ENCODE results near the gene PPIG. TPM values are rescaled to one million over a fixed set of nuclear protein-coding genes. Genes with fewer than 3 reads are reported as not detected.
"Not testable (repeated sequence)": the region's sequence is repeated elsewhere in the genome, so short reads cannot be mapped to it uniquely, and the experiment has no call there.

PPIG gene
- 25.6 TPM for total RNA-seq

DNA sequence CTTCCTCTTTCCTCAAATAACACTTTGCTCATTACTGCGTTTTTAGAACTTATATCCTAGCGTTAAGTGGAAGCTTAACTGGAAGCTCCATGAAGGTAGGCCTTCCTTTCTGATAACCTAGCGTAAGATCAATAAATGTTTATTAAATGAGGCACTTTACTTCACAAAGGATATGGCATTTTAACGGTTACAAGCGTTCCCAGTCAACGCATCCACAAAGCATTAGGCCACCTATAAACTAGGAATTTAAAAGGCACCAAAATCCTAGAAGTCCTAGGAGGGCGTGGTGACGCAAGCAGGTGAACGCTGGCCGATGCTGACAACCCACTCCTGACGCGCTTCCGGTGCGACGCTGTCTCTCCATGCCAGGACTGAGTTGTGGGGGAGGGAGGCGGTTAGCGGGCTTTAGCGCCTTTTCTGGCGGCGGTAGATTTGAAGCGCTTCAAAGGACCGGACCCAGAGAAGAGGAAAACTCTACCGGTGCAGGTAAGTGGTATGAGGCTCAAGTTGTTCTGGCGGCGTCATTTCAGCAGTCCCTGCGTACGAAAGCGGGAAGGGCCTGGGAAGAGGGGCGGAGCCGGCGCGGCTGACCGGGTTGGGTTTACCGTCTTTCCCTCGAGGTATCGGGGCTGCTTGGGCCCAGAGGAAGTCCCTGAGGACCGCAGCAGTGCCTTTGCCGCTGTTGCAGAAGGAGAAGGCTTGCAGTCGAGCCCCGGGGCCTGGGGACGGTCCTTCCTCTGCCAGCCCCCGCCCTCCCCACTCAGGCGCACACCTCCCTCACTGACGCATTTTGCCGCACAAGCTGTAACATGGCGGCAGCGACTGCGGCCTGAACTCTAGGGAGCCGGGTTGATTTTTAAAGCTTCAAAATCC lies at the start of gene PPIG:
PPIG (plus strand) TSS at position 347 of the 873 bp plus-strand sequence. CDS start 19,691 bp downstream, outside the sequence.
- Histone ChIP-seq H3K4me3 (ENCODE audit: low read length in 3 of 3) (peak within 1 kb of the TSS; percentile 98 to 99 (median 99)), H3K4me1 (ENCODE audit: control insufficient read depth in 3 of 3, insufficient read depth in 3 of 3, low read length in 3 of 3) (peaks cover 7 to 19% (median 16%) of the 10 kb centered on the region in 3 donors), H3K27me3 (ENCODE audit: control insufficient read depth in 3 of 3, insufficient read depth in 3 of 3, low read length in 3 of 3) (no peaks in the 10 kb centered on the region), H3K27ac (ENCODE audit: low read depth, low read length) (peak within 1 kb of the TSS; percentile 98), H3K36me3 (ENCODE audit: control insufficient read depth in 3 of 3, insufficient read depth in 3 of 3, low read length in 3 of 3) (no peaks in the 10 kb centered on the region), H3K9ac (ENCODE audit: low read depth in 1 of 3, low read length in 3 of 3) (peak within 1 kb of the TSS; percentile 97 to 99 (median 98)), H3K9me3 (ENCODE audit: control insufficient read depth in 3 of 3, low read length in 3 of 3) (no peaks in the 10 kb centered on the region)

DNA sequence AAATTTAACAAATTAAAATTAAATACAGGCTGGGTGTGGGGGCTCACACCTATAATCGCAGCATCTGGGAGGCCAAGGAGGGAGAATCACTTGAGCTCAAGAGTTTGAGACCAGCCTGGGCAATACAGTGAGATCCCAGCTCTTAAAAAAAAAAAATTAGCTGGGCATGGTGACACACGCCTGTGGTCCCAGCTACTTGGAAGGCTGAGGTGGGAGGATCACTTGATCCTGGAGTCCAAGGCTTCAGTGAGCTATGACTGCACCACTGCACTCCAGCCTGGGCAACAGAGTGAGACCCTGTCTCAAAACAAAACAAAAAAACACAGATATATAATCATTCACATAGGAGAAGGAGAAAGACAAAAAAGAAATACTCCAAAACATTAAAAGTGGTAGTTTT lies 44.7 kb upstream of the PPIG start:
- not testable (repeated sequence) for H3K4me3 ChIP-seq (ENCODE audit: low read length in 3 of 3); H3K9me3 ChIP-seq (ENCODE audit: control insufficient read depth in 3 of 3, low read length in 3 of 3); H3K4me1 ChIP-seq (ENCODE audit: control insufficient read depth in 3 of 3, insufficient read depth in 3 of 3, low read length in 3 of 3); H3K9ac ChIP-seq (ENCODE audit: low read depth in 1 of 3, low read length in 3 of 3); H3K27ac ChIP-seq (ENCODE audit: low read depth, low read length); H3K27me3 ChIP-seq (ENCODE audit: control insufficient read depth in 3 of 3, insufficient read depth in 3 of 3, low read length in 3 of 3)
- peaks cover 0 to 10% (median 6%) of the 10 kb centered on the region in 3 donors for H3K36me3 ChIP-seq (ENCODE audit: control insufficient read depth in 3 of 3, insufficient read depth in 3 of 3, low read length in 3 of 3)

DNA sequence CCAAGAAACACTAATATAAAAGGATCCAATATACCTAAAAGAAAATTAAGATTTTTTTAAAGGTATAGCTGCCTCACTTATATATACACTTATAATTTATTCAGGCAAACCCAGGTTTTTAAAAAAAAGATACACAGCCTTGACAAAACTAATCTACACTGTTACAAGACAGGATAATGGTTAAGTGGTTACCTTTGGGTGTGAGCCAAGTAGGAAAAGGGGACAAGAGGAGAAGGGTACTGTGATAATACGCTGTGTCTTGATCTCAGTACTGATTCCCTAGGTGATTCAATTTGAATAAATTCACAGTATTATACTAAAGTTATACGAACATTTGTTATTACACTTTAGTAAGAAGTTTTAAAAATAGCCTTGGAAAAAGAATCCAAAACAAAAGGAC lies 44.0 kb upstream of the PPIG start:
- Histone ChIP-seq H3K9ac (ENCODE audit: low read depth in 1 of 3, low read length in 3 of 3) (no peak overlapping the region), H3K4me3 (ENCODE audit: low read length in 3 of 3) (no peak overlapping the region), H3K9me3 (ENCODE audit: control insufficient read depth in 3 of 3, low read length in 3 of 3) (no peaks in the 10 kb centered on the region), H3K36me3 (ENCODE audit: control insufficient read depth in 3 of 3, insufficient read depth in 3 of 3, low read length in 3 of 3) (peaks cover 0 to 10% (median 8%) of the 10 kb centered on the region in 3 donors), H3K27ac (ENCODE audit: low read depth, low read length) (no peak overlapping the region), H3K4me1 (ENCODE audit: control insufficient read depth in 3 of 3, insufficient read depth in 3 of 3, low read length in 3 of 3) (no peaks in the 10 kb centered on the region), H3K27me3 (ENCODE audit: control insufficient read depth in 3 of 3, insufficient read depth in 3 of 3, low read length in 3 of 3) (no peaks in the 10 kb centered on the region)

DNA sequence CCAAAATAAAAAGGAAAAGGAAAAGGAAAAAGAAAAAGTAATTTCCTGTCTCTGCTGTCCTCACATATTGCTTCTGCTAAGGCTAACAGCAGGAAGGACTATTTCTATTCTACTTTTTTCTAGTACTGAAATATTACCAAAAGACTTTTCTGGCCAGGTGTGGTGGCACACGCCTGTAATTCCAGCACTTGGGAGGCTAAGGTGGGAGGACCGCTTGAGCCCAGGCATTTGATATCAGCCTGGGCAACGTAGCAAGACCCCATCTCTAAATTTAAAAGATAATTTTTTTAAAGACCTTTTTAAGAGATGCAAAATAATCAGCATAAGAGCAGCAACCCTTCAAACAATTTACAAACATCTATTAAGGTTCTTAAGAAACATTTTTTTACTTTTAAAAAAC lies 41.7 kb upstream of the PPIG start:
- no peak overlapping the region for H3K4me3 ChIP-seq (ENCODE audit: low read length in 3 of 3)
- H3K27me3 ChIP-seq (ENCODE audit: control insufficient read depth in 3 of 3, insufficient read depth in 3 of 3, low read length in 3 of 3): no peaks in the 10 kb centered on the region
- H3K27ac ChIP-seq (ENCODE audit: low read depth, low read length): no peak overlapping the region
- peaks cover 0 to 14% (median 13%) of the 10 kb centered on the region in 3 donors for H3K36me3 ChIP-seq (ENCODE audit: control insufficient read depth in 3 of 3, insufficient read depth in 3 of 3, low read length in 3 of 3)
- no peaks in the 10 kb centered on the region for H3K4me1 ChIP-seq (ENCODE audit: control insufficient read depth in 3 of 3, insufficient read depth in 3 of 3, low read length in 3 of 3)
- H3K9me3 ChIP-seq (ENCODE audit: control insufficient read depth in 3 of 3, low read length in 3 of 3): no peaks in the 10 kb centered on the region
- H3K9ac ChIP-seq (ENCODE audit: low read depth in 1 of 3, low read length in 3 of 3): no peak overlapping the region

DNA sequence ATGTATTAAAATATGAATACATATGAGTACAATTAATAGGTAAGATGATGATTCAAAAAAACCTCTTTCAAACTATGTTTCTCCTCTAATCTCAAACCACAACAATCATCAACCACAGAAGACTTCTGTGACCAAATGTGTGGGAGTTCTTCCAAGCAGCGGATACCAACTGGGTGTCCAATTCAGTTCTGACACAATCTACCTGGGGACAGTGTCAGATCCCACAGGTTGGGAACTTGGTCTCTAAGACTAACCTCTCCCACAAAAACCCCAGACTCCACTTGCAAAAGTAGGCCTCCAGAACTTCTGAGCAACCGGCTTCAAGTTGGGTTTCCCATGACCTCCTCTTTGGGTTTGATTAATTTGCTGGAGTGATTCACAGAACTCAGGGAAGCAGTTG lies 37.4 kb upstream of the PPIG start:
- Histone ChIP-seq H3K4me1 (ENCODE audit: control insufficient read depth in 3 of 3, insufficient read depth in 3 of 3, low read length in 3 of 3) (no peaks in the 10 kb centered on the region), H3K4me3 (ENCODE audit: low read length in 3 of 3) (no peak overlapping the region), H3K27me3 (ENCODE audit: control insufficient read depth in 3 of 3, insufficient read depth in 3 of 3, low read length in 3 of 3) (no peaks in the 10 kb centered on the region), H3K9ac (ENCODE audit: low read depth in 1 of 3, low read length in 3 of 3) (no peak overlapping the region), H3K36me3 (ENCODE audit: control insufficient read depth in 3 of 3, insufficient read depth in 3 of 3, low read length in 3 of 3) (peaks cover 0 to 17% (median 16%) of the 10 kb centered on the region in 3 donors), H3K9me3 (ENCODE audit: control insufficient read depth in 3 of 3, low read length in 3 of 3) (no peaks in the 10 kb centered on the region), H3K27ac (ENCODE audit: low read depth, low read length) (no peak overlapping the region)

DNA sequence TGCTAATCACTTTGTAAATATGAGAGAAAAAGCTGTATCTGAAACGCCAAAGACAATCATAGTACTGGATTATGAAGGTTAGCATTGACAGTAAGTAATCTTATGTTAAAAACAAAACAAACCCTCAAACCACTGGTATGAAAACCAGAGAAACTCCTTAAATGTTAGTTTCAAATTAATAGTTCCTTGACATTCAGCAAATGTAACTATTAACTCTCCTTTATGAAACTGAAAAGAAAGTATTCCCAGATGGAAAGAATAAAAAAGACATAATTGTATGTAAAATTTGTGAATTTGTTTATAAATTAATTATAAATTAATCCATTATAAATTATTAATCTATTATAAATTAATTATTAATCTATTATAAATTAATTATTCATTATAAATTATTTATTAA lies 22.8 kb upstream of the PPIG start:
- H3K4me3 ChIP-seq (ENCODE audit: low read length in 3 of 3): no peak overlapping the region
- peaks cover 2 to 20% (median 6%) of the 10 kb centered on the region in 3 donors for H3K36me3 ChIP-seq (ENCODE audit: control insufficient read depth in 3 of 3, insufficient read depth in 3 of 3, low read length in 3 of 3)
- H3K4me1 ChIP-seq (ENCODE audit: control insufficient read depth in 3 of 3, insufficient read depth in 3 of 3, low read length in 3 of 3): no peaks in the 10 kb centered on the region
- H3K27ac ChIP-seq (ENCODE audit: low read depth, low read length): no peak overlapping the region
- H3K9me3 ChIP-seq (ENCODE audit: control insufficient read depth in 3 of 3, low read length in 3 of 3): no peaks in the 10 kb centered on the region
- no peaks in the 10 kb centered on the region for H3K27me3 ChIP-seq (ENCODE audit: control insufficient read depth in 3 of 3, insufficient read depth in 3 of 3, low read length in 3 of 3)
- no peak overlapping the region for H3K9ac ChIP-seq (ENCODE audit: low read depth in 1 of 3, low read length in 3 of 3)

DNA sequence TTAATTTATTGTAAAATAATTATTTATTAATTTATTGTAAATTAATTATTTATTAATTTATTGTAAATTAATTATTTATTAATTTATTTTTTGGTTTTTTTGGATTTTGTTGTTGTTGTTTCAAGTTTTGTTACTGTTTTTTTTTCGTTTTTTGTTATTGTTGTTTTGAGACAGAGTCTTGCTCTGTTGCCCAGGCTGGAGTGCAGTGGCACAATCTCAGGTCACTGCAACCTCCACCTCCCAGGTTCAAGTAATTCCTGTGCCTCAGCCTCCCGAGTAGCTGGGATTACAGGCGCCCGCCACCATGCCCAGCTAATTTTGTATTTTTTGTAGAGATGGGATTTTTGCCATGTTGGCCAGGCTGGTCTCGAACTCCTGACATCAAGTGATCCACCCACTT lies 22.1 kb upstream of the PPIG start:
- H3K4me1 ChIP-seq (ENCODE audit: control insufficient read depth in 3 of 3, insufficient read depth in 3 of 3, low read length in 3 of 3); H3K27me3 ChIP-seq (ENCODE audit: control insufficient read depth in 3 of 3, insufficient read depth in 3 of 3, low read length in 3 of 3); H3K9ac ChIP-seq (ENCODE audit: low read depth in 1 of 3, low read length in 3 of 3); H3K27ac ChIP-seq (ENCODE audit: low read depth, low read length); H3K4me3 ChIP-seq (ENCODE audit: low read length in 3 of 3); H3K9me3 ChIP-seq (ENCODE audit: control insufficient read depth in 3 of 3, low read length in 3 of 3): not testable (repeated sequence)
- peaks cover 2 to 17% (median 6%) of the 10 kb centered on the region in 3 donors for H3K36me3 ChIP-seq (ENCODE audit: control insufficient read depth in 3 of 3, insufficient read depth in 3 of 3, low read length in 3 of 3)

DNA sequence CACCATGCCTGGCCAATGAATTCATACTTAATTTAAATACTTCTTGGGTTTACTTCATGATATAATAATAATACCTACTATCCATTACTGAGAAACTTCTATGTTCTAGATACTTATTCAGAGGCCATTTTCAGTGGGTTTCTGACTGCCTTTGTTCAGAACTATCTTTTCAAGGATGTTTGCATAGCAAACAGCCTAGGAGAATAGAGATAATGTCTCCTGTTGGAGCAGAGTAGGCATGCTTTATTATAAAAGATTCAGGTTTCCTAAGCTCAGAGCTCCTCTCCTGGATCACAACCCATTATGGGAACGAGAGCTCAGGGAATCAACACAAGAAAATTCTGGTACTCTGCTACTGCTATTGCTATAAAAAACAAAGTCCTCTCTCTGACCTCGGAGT lies 21.6 kb upstream of the PPIG start:
- Histone ChIP-seq H3K27ac (ENCODE audit: low read depth, low read length) (no peak overlapping the region), H3K36me3 (ENCODE audit: control insufficient read depth in 3 of 3, insufficient read depth in 3 of 3, low read length in 3 of 3) (peaks cover 2 to 17% (median 6%) of the 10 kb centered on the region in 3 donors), H3K9ac (ENCODE audit: low read depth in 1 of 3, low read length in 3 of 3) (no peak overlapping the region)

DNA sequence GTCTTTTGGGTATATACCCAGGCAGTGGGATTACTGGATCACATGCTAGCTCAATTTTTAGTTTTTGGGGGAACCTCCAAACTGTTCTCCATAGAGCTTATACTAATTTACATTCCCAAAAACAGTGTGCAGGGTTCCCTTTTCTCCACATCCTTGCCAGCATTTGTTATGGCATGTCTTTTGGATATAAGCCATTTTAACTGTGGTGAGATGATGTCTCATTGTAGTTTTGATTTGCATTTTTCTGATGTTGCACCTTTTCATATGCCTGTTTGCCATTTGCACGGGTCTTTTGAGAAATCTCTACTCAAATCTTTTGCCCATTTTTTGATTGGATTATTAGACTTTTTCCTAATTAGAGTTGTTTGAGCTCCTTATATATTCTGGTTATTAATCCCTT lies 18.5 kb upstream of the PPIG start:
- H3K27ac ChIP-seq (ENCODE audit: low read depth, low read length): no peak overlapping the region
- peaks cover 0 to 8% (median 0%) of the 10 kb centered on the region in 3 donors for H3K36me3 ChIP-seq (ENCODE audit: control insufficient read depth in 3 of 3, insufficient read depth in 3 of 3, low read length in 3 of 3)
- no peak overlapping the region for H3K9ac ChIP-seq (ENCODE audit: low read depth in 1 of 3, low read length in 3 of 3)
- no peaks in the 10 kb centered on the region for H3K4me1 ChIP-seq (ENCODE audit: control insufficient read depth in 3 of 3, insufficient read depth in 3 of 3, low read length in 3 of 3)
- no peak overlapping the region for H3K4me3 ChIP-seq (ENCODE audit: low read length in 3 of 3)
- no peaks in the 10 kb centered on the region for H3K27me3 ChIP-seq (ENCODE audit: control insufficient read depth in 3 of 3, insufficient read depth in 3 of 3, low read length in 3 of 3)
- no peaks in the 10 kb centered on the region for H3K9me3 ChIP-seq (ENCODE audit: control insufficient read depth in 3 of 3, low read length in 3 of 3)

More for the DNA sequence above, 21.6 kb upstream of the PPIG start:
- no peaks in the 10 kb centered on the region for H3K27me3 ChIP-seq (ENCODE audit: control insufficient read depth in 3 of 3, insufficient read depth in 3 of 3, low read length in 3 of 3)
- no peaks in the 10 kb centered on the region for H3K4me1 ChIP-seq (ENCODE audit: control insufficient read depth in 3 of 3, insufficient read depth in 3 of 3, low read length in 3 of 3)
- H3K4me3 ChIP-seq (ENCODE audit: low read length in 3 of 3): no peak overlapping the region
- H3K9me3 ChIP-seq (ENCODE audit: control insufficient read depth in 3 of 3, low read length in 3 of 3): no peaks in the 10 kb centered on the region

DNA sequence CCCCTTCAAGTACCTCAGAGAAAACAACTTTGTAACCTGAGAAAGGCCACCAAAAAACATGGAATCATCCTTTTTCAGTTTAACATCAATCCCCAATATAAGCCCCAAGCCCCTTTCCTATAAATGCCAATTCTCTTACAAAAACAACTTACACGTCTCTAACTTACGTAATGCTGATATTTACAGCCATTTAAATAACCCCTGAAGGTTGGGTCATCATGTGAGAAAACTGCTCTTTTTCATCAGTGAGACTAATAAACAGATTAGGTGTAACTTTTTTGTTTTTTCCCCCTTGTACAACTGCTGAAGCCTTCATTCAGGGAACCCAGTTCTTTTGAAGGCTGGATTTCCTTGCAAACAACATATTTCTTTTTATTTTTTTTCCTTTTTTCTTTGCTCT lies 14.2 kb upstream of the PPIG start:
- H3K27ac ChIP-seq (ENCODE audit: low read depth, low read length): no peak overlapping the region
- no peaks in the 10 kb centered on the region for H3K9me3 ChIP-seq (ENCODE audit: control insufficient read depth in 3 of 3, low read length in 3 of 3)
- H3K9ac ChIP-seq (ENCODE audit: low read depth in 1 of 3, low read length in 3 of 3): no peak overlapping the region
- no peak overlapping the region for H3K4me3 ChIP-seq (ENCODE audit: low read length in 3 of 3)
- peaks cover 3 to 7% (median 6%) of the 10 kb centered on the region in 3 donors for H3K4me1 ChIP-seq (ENCODE audit: control insufficient read depth in 3 of 3, insufficient read depth in 3 of 3, low read length in 3 of 3)
- peaks cover 0 to 4% (median 0%) of the 10 kb centered on the region in 3 donors for H3K36me3 ChIP-seq (ENCODE audit: control insufficient read depth in 3 of 3, insufficient read depth in 3 of 3, low read length in 3 of 3)
- no peaks in the 10 kb centered on the region for H3K27me3 ChIP-seq (ENCODE audit: control insufficient read depth in 3 of 3, insufficient read depth in 3 of 3, low read length in 3 of 3)
